Hindlimb muscle (tissue), 1 donor: ENCODE results near the gene MBD3L3. TPM values are rescaled to one million over a fixed set of nuclear protein-coding genes. Genes with fewer than 3 reads are reported as not detected.
"Not testable (repeated sequence)": the region's sequence is repeated elsewhere in the genome, so short reads cannot be mapped to it uniquely, and the experiment has no call there.

ENCODE experiments used
- DNase-seq: peaks from one replicate; pipeline ENCODE4 v3.0.0-alpha.2; 2013
- polyA plus RNA-seq: library from polyadenylated mRNA; unstranded; fragments of 120-200 nt; gene quantifications from one replicate; pipeline ENCODE4 v1.2.1, GENCODE V29; 2013; ENCODE audit not compliant: insufficient read length

MBD3L3 gene
- not detected for polyA plus RNA-seq

DNA sequence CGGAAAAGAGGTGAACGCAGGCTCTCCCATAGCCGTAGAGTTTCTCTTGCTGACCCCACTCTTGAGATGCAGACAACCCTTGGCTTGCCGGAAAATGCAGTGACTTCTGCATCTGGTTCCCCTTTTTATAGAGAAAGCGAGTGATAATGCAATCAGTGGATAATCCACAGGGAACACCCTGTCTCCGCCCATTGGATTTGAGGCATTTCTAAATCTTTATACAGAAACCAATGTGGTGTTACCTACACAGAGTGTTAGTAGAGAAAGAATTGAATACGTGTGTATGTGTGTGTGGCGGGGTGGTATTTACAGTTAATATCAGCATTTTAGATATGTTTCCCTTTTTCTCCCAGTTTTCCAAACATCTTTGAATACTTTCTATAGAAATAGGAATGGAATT is at the start of gene MBD3L3:
MBD3L3 (minus strand) TSS at position 101 of the 400 bp plus-strand sequence; CDS start at position 30, 71 bp downstream.
- DNase-seq = not testable (repeated sequence)

DNA sequence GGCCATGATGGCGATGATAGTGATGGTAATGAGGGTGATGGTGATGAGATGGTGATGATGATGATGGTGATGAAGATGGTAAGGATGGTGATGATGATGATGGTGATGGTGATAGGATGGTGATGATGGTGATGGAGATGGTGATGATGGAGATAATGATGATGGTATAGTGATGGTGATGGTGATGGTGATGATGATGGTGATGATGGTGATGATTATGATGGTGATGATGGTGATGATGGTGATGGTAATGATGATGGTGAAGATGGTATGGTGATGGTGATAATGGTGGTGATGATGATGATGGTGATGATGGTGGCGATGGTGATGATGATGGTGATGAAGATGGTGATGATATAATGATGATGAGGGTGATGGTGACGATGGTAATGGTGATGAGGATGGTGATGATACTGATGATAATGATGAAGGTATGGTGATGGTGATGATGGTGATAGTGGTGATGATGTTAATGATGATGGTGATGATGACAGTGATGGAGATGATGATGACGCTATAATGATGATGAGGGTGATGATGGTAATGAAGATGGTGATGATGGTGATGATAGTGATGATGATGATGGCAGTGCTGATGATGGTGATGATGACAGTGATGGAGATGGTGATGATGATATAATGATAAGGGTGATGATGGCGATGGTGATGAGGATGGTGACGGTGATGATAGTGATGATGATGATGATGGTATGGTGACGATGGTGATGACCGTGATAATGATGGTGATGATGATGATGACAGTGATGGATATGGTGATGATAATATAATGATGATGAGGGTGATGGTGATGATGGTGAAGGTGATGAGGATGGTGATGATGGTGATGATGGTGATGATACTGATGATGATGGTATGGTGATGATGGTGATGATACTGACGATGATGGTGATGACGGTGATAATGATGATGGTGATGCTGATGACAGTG is 48.5 kb upstream of the MBD3L3 start:
- no peak for DNase-seq

DNA sequence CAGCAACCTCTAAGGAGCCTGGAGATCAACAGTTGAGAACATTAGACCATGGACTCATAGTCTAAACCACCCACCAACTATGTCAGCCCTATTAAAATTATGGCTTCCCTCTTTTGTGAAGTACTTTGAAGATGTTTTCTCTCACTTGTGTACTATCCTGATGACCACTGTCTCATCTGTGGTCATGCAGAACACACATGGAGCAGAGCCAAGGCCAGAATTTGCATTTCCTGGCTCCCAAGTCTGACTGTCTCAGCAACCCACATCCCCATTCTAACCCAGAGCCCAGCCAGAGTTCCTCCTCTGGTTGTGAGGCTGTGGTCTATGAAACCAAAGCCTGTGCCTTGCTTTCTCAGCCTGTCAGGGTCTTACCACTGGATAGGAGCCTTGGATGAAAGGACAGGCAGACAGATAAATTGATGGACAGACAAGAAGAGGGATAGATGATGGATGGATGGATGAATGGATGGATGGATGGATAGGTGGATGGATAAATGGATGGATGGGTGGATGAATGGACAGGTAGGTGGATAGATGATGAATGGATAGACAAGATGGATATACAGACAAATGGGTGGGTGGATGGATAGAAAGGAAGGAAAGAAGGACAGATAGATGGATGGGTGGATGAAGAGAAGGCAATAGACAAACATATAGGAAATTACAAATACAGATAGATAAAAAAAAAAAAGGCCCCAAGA is 46.4 kb upstream of the MBD3L3 start:
- no peak for DNase-seq

GRCh38 chr19:7101498-7102253 is 43.2 kb upstream of the MBD3L3 start:
- no peak for DNase-seq

- no peak for DNase-seq
These were observed 41.1 kb upstream of the MBD3L3 start for GRCh38 chr19:7099597-7099921.

DNA sequence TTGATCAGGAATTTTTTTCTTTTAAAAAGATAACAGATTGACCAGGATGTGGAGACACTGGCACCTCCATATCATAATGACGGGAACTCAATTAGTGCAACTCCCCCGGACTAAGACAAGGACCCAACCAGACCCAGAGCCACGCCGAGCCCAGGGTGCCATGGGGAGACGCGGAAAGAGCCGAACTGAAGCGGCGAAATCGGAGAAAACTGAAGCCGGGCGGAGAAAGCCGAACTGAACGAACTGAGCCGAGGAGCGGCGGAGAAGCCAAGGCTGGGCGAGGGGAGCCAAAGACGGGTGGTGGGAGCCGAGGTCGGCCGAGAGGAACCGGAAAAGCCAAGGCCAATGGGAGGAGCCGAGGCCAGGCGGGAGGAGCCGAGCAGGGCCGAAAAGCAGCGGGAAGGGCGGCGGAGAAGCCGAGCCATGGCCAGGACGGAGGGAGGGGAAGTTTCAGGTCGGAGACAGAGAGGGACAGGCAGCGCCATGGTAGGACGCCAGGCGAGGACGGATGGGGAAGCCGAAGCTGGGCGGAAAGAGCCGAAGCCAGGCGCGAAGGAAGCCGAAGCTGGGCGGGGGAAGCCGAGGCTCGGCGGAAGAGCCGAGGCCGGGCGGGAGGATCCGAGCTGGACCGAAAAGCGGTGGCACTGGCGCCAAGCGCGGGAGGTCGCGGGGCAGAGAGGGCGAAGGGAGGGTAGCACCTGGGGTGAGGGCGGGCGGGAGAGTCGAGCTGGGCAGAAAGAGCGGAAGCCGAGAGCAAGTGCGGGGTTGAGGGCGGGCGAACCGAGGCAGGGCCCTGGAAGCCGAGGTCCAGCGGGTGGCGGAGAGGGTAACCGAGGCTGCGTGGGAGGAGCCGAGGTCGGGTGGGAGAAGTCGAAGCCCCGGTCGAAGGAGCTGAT is 40.5 kb upstream of the MBD3L3 start:
- peak; percentile 97 for DNase-seq

GRCh38 chr19:7098096-7098495 is 39.6 kb upstream of the MBD3L3 start:
- no peak for DNase-seq

DNA sequence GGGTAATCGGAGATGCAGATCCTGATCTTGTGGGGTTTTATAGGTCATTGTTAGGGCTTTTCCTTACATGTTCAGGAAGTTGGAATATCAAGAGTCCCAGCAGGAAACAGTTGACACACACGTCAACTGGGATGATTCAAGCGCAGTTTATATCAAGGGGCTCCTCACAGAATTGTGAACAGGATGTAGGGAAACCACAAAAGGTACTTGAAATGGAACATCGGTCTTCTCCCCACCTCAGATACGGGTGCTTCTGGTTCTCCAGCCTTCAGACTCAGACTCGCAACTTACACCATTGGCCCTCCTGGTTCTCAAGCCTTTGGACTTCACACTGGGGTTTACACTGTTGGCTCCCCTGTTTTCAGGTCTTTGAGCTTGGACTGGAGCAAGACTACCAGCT is 30.5 kb upstream of the MBD3L3 start:
- DNase-seq = no peak

GRCh38 chr19:7083076-7083956 is 24.8 kb upstream of the MBD3L3 start:
- no peak for DNase-seq

- DNase-seq = no peak
These were observed 19.5 kb upstream of the MBD3L3 start for GRCh38 chr19:7078008-7078407.

- DNase-seq = no peak
These were observed 17.7 kb upstream of the MBD3L3 start for GRCh38 chr19:7076151-7076550.

DNA sequence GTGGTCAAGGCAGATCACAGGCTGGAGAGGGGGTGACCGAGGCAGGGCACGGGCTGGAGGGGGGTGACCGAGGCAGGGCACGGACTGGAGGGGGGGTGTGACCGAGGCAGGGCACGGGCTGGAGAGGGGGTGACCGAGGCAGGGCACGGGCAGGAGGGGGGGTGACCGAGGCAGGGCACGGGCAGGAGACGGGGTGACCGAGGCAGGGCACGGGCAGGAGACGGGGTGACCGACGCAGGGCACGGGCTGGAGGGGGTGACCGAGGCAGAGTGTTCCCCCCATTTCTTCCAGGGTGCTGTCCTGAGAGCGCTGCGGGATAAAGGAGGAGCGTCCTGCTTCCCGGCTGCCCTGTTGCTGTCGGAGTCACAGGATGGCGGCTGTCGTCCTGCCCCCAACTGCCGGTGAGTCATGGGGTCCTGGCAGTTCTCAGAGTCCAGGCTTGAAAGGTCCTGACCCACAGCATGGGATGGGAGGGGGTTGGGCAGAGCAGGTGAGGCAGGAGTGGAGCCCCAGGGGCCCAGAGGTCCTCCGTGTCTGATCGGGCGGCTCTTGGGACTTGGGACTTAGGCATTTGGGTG is 16.3 kb upstream of the MBD3L3 start:
- DNase-seq = no peak

DNA sequence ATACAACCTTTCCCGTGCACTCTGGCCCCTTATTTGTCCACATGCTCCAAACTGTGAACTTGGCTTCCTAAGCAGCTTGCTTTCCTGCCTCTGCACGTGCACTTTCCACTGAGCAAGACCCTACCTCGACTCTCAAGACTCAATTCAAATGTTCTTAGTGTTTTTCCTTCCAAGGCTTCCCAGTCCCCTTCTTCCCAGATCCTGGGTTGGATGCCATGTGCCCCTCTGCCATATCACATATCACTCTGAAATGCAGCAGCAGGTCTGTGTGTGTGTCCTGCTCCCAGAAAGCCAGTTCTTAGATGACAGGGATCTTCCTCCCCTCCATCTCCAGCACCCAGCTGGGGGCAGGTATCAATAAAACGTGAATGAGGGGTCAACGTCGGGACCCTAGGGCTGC is 14.1 kb upstream of the MBD3L3 start:
- DNase-seq = no peak

- DNase-seq = no peak
These were observed 11.4 kb upstream of the MBD3L3 start for GRCh38 chr19:7069904-7070226.

GRCh38 chr19:7069042-7069903 is 10.8 kb upstream of the MBD3L3 start, which contains the start of gene ZNF557:
Gene ZNF557, plus strand, starts transcription at chr19:7069703. Its CDS starts 5,372 bp downstream, at chr19:7075075.
- DNase-seq = peak; percentile 98

DNA sequence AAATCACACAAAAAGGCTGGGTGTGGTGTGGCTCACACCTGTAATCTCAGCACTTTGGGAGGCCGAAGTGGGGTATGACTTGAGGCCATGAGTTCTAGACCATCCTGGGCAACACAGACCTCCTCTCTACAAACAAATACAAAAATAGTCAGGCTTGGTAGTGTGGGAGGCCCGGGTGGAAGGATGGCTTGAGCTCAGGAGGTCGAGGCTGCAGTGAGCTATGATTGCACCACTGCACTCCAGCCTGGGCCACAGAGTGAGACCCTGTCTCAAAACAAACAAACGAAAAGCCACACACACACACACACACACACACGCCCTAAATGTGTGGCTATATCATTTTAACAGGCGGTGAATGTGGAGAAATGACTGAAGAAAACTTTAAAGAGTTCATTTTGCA is 10.1 kb upstream of the MBD3L3 start:
- DNase-seq = no peak

DNA sequence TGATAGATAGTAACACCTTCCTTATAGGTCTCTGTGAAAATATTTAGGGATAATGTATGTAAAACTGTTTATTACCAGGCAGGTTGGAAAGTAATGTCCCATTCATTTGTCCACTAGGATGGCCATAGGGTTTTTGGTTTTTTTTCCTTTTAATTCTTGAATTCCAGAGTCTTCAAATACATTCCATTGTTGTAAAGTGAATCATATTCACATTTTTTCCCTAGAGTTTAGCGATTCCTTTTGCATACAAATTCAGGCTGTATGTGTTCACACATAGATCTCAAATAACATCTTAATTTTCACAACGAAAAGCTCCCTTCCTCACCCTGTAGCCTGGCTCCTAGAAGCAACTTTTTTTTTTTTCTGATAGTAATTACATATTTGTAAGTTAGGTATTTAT is 9.2 kb upstream of the MBD3L3 start:
- no peak for DNase-seq

DNA sequence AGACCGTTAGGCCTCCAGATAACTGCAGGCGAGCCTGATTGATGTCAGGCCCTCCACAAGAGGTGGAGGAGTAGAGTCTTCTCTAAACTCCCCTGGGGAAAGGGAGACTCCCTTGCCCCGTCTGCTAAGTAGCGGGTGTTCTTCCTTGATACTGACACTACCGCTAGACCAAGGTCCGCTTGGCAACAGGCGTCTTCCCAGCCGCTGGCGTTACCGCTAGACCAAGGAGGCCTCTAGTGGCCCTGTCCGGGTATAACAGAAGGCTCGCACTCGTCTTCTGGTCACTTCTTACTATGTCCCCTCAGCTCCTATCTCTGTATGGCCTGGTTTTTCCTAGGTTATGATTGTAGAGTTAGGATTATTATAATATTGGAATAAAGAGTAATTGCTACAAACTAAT is 8.6 kb upstream of the MBD3L3 start:
- not testable (repeated sequence) for DNase-seq

- no peak for DNase-seq
These were observed 5.4 kb upstream of the MBD3L3 start for GRCh38 chr19:7063764-7064418.
